Fibroblast of lung (primary cell): ENCODE measurements around the gene DAB1. TPM values are rescaled to one million over a fixed set of nuclear protein-coding genes. Genes with fewer than 3 reads are reported as not detected.

Experiments used
- DNase-seq, 2 donors: peaks; one replicate each; pipeline versions ENCODE4 v3.0.0 to v3.0.0-alpha.2; 2010; ENCODE audit warnings: low read depth in 2 of 2
- H2AFZ ChIP-seq: 2 replicates; pipeline ENCODE4 v1.5.1; 2012; ENCODE audit warnings: low read length, control low read depth, inconsistent platforms
- H3K27ac ChIP-seq: 2 replicates; pipeline ENCODE4 v1.5.1; 2011; ENCODE audit warnings: low read length, control low read depth; ENCODE audit not compliant: insufficient read depth
- H3K27me3 ChIP-seq: 2 replicates; pipeline ENCODE4 v1.5.1; 2011; ENCODE audit warnings: mild to moderate bottlenecking, low read length; ENCODE audit not compliant: control insufficient read depth, insufficient read depth
- H3K36me3 ChIP-seq: 2 replicates; pipeline ENCODE4 v1.5.1; 2011; ENCODE audit warnings: low read length; ENCODE audit not compliant: control insufficient read depth, insufficient read depth
- H3K4me1 ChIP-seq: 2 replicates; pipeline ENCODE4 v1.5.1; 2011; ENCODE audit warnings: low read length; ENCODE audit not compliant: control insufficient read depth, insufficient read depth; ENCODE audit errors: extremely low read depth
- H3K4me2 ChIP-seq: 2 replicates; pipeline ENCODE4 v1.5.1; 2011; ENCODE audit warnings: low read length, control low read depth; ENCODE audit not compliant: insufficient read depth; ENCODE audit errors: extremely low read depth
- H3K4me3 ChIP-seq, 4 experiments: fragments of 200-600 bp in 1 of 4; sonication (generic) in 1 of 4; replicated peaks in 1 of 4; 2 replicates each; pipeline ENCODE4 v1.5.1; 2011 to 2016; ENCODE audit warnings: low read length in 4 of 4, low read depth in 3 of 4, mild to moderate bottlenecking in 3 of 4, control low read depth in 2 of 4, inconsistent platforms in 1 of 4, mixed read lengths in 1 of 4; ENCODE audit not compliant: insufficient read depth in 1 of 4; ENCODE audit errors: control extremely low read depth in 1 of 4
- H3K79me2 ChIP-seq: 2 replicates; pipeline ENCODE4 v1.5.1; 2012; ENCODE audit warnings: mild to moderate bottlenecking, low read length, inconsistent platforms; ENCODE audit not compliant: control insufficient read depth, insufficient read depth
- H3K9ac ChIP-seq: 2 replicates; pipeline ENCODE4 v1.5.1; 2011; ENCODE audit warnings: mild to moderate bottlenecking, low read length, control low read depth; ENCODE audit not compliant: insufficient read depth
- H3K9me3 ChIP-seq: 2 replicates; pipeline ENCODE4 v1.5.1; 2012; ENCODE audit warnings: low read depth, low read length; ENCODE audit not compliant: control insufficient read depth, insufficient read depth
- H4K20me1 ChIP-seq: 2 replicates; pipeline ENCODE4 v1.5.1; 2011; ENCODE audit warnings: low read length; ENCODE audit not compliant: control insufficient read depth, insufficient read depth; ENCODE audit errors: extremely low read depth
- CTCF ChIP-seq, 2 donors: IDR thresholded peaks in 1 of 2; conservative IDR thresholded peaks in 1 of 2; 1 replicate in 1 of 2; 2 replicates in 1 of 2; pipeline ENCODE4 v1.5.1; 2011 to 2012; ENCODE audit warnings: low read length in 2 of 2, control low read depth in 1 of 2, inconsistent platforms in 1 of 2, low read depth in 1 of 2, mild to moderate bottlenecking in 1 of 2
- EZH2 ChIP-seq: IDR thresholded peaks from 2 replicates; pipeline ENCODE4 v1.5.1; 2012; ENCODE audit warnings: low read length, control low read depth, mild to moderate bottlenecking; ENCODE audit errors: missing control alignments
- polyA plus RNA-seq, 2 donors: library from polyadenylated mRNA; depleted of rRNA in 1 of 2; stranded (reverse) in 1 of 2; unstranded in 1 of 2; fragments of >200 nt; gene quantifications; 2 replicates each; pipeline ENCODE4 v1.2.1, GENCODE V29; 2011 to 2012; ENCODE audit warnings: missing spikeins in 1 of 2
- total RNA-seq: library from RNA; depleted of rRNA; stranded (reverse); fragments of >200 nt; gene quantifications from 2 replicates; pipeline ENCODE4 v1.2.1, GENCODE V29; 2014

Gene DAB1
- total and polyA plus RNA-seq, 2 donors (not counting 1 experiment from before 2014, with no cell fraction given), result 0.17 to 2.0 TPM

GRCh38 chr1:57186455-57186854 is 237.4 kb downstream of the DAB1 start:
- TF ChIP-seq CTCF (conservative IDR thresholded peaks at IDR 0.05 in 1 of 2, IDR thresholded peaks at IDR 0.05 in 1 of 2; ENCODE audit: low read depth in 1 of 2, low read length in 2 of 2) (no peak), EZH2 (no peak)
- no peak overlapping the region for H3K4me3 ChIP-seq
- H3K9ac ChIP-seq, result no peak overlapping the region
- H3K27ac ChIP-seq, result no peak overlapping the region
- H3K79me2 ChIP-seq, result no peaks in the 10 kb centered on the region
- no peaks in the 10 kb centered on the region for H3K36me3 ChIP-seq
- no peaks in the 10 kb centered on the region for H3K27me3 ChIP-seq
- no peak overlapping the region for H2AFZ ChIP-seq
- no peaks in the 10 kb centered on the region for H4K20me1 ChIP-seq
- H3K9me3 ChIP-seq, result no peaks in the 10 kb centered on the region
- H3K4me2 ChIP-seq, result no peak overlapping the region
- no peaks in the 10 kb centered on the region for H3K4me1 ChIP-seq
- no peak for DNase-seq

GRCh38 chr1:57179001-57179400 is 244.9 kb downstream of the DAB1 start:
- Histone ChIP-seq H3K79me2 (no peaks in the 10 kb centered on the region), H3K9me3 (no peaks in the 10 kb centered on the region), H3K4me2 (no peak overlapping the region), H2AFZ (no peak overlapping the region), H3K4me1 (no peaks in the 10 kb centered on the region), H3K27me3 (no peaks in the 10 kb centered on the region), H3K9ac (no peak overlapping the region), H3K4me3 (no peak overlapping the region), H3K36me3 (no peaks in the 10 kb centered on the region), H3K27ac (no peak overlapping the region), H4K20me1 (no peaks in the 10 kb centered on the region)
- no peak for TF ChIP-seq CTCF (conservative IDR thresholded peaks at IDR 0.05 in 1 of 2, IDR thresholded peaks at IDR 0.05 in 1 of 2; ENCODE audit: low read depth in 1 of 2, low read length in 2 of 2)
- no peak for TF ChIP-seq EZH2
- no peak for DNase-seq

- Histone ChIP-seq H3K4me1 (no peaks in the 10 kb centered on the region), H3K4me3 (no peak overlapping the region), H3K79me2 (no peaks in the 10 kb centered on the region), H3K27ac (no peak overlapping the region), H2AFZ (no peak overlapping the region), H4K20me1 (no peaks in the 10 kb centered on the region), H3K27me3 (no peaks in the 10 kb centered on the region), H3K9me3 (no peaks in the 10 kb centered on the region), H3K36me3 (no peaks in the 10 kb centered on the region), H3K4me2 (no peak overlapping the region), H3K9ac (no peak overlapping the region)
- TF ChIP-seq EZH2, result no peak
- no peak for TF ChIP-seq CTCF (conservative IDR thresholded peaks at IDR 0.05 in 1 of 2, IDR thresholded peaks at IDR 0.05 in 1 of 2; ENCODE audit: low read depth in 1 of 2, low read length in 2 of 2)
- no peak for DNase-seq
These were observed 248.4 kb downstream of the DAB1 start for GRCh38 chr1:57175506-57175905.
